ENCODE data around the gene METRNL.

METRNL gene

DNA sequence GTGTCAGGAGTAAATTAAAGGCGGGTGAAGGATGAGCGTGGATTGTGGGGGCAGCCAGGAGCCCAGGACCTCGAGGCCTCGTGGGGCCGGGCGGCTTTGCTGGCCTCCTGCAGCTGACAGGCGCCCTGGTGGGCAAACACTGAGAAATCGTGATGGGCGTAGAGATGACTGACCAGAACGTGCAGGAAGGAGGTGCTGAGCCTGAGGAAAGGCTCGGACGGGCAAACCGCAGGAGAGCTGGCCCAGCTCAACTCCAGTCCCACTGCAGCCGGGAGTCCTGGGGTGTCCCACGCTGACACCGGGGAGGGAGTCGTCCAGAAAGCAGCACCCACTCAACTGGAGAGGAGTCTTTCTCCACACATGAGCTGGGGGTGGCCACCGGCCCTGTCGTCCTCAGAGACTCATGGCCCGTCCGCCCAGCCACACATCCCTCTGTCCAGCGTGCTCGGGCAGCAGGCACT is 36.9 kb downstream of the METRNL start:
- TF ChIP-seq, protein P1, sequence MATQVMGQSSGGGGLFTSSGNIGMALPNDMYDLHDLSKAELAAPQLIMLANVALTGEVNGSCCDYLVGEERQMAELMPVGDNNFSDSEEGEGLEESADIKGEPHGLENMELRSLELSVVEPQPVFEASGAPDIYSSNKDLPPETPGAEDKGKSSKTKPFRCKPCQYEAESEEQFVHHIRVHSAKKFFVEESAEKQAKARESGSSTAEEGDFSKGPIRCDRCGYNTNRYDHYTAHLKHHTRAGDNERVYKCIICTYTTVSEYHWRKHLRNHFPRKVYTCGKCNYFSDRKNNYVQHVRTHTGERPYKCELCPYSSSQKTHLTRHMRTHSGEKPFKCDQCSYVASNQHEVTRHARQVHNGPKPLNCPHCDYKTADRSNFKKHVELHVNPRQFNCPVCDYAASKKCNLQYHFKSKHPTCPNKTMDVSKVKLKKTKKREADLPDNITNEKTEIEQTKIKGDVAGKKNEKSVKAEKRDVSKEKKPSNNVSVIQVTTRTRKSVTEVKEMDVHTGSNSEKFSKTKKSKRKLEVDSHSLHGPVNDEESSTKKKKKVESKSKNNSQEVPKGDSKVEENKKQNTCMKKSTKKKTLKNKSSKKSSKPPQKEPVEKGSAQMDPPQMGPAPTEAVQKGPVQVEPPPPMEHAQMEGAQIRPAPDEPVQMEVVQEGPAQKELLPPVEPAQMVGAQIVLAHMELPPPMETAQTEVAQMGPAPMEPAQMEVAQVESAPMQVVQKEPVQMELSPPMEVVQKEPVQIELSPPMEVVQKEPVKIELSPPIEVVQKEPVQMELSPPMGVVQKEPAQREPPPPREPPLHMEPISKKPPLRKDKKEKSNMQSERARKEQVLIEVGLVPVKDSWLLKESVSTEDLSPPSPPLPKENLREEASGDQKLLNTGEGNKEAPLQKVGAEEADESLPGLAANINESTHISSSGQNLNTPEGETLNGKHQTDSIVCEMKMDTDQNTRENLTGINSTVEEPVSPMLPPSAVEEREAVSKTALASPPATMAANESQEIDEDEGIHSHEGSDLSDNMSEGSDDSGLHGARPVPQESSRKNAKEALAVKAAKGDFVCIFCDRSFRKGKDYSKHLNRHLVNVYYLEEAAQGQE (IDR thresholded peaks at IDR 0.05; ENCODE audit: insufficient read depth in 1 of 2, low read depth in 2 of 2, low read length in 2 of 2) = no peak
- TF ChIP-seq SIN3A (IDR thresholded peaks at IDR 0.05; ENCODE audit: borderline replicate concordance, insufficient read depth, low read length) (no peak), TAF1 (IDR thresholded peaks at IDR 0.05; ENCODE audit: borderline replicate concordance, insufficient read depth, low read length) (no peak), FOXP2 (optimal IDR thresholded peaks at IDR 0.05; ENCODE audit: borderline replicate concordance, extremely low read depth, extremely low read length, insufficient read depth) (no peak), POLR2AphosphoS5 (IDR thresholded peaks at IDR 0.05; ENCODE audit: low read depth, low read length) (no peak)

GRCh38 chr17:83116783-83117555 is 37.6 kb downstream of the METRNL start:
- TF ChIP-seq SIN3A (IDR thresholded peaks at IDR 0.05; ENCODE audit: borderline replicate concordance, insufficient read depth, low read length) (no peak), TAF1 (IDR thresholded peaks at IDR 0.05; ENCODE audit: borderline replicate concordance, insufficient read depth, low read length) (no peak), FOXP2 (optimal IDR thresholded peaks at IDR 0.05; ENCODE audit: borderline replicate concordance, extremely low read depth, extremely low read length, insufficient read depth) (no peak), POLR2AphosphoS5 (IDR thresholded peaks at IDR 0.05; ENCODE audit: low read depth, low read length) (no peak)
- TF ChIP-seq, protein P1 (IDR thresholded peaks at IDR 0.05; ENCODE audit: insufficient read depth in 1 of 2, low read depth in 2 of 2, low read length in 2 of 2) = no peak

DNA sequence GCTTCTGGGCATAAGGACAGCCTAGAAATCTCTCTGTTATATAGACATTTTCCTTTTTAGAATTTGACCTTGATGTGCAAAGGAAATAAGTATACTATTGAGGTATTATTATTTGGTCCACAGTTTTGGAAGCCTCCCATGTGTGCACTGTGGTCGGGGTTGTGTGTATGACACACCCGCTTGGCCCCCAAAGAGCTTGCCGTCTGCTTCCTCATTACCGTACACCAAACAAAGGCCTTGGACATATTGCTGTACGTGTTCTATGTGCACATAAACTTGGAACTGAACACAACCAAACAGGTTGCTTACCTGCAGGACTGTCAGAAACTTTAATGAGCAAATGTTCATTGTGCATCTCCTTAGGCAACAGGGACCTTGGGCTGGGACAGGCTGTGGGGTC is 38.2 kb downstream of the METRNL start:
- TF ChIP-seq, protein P1 (IDR thresholded peaks at IDR 0.05; ENCODE audit: insufficient read depth in 1 of 2, low read depth in 2 of 2, low read length in 2 of 2) = no peak
- TF ChIP-seq POLR2AphosphoS5 (IDR thresholded peaks at IDR 0.05; ENCODE audit: low read depth, low read length) = no peak
- no peak for TF ChIP-seq SIN3A (IDR thresholded peaks at IDR 0.05; ENCODE audit: borderline replicate concordance, insufficient read depth, low read length)
- no peak for TF ChIP-seq TAF1 (IDR thresholded peaks at IDR 0.05; ENCODE audit: borderline replicate concordance, insufficient read depth, low read length)
- TF ChIP-seq FOXP2 (optimal IDR thresholded peaks at IDR 0.05; ENCODE audit: borderline replicate concordance, extremely low read depth, extremely low read length, insufficient read depth) = no peak

- TF ChIP-seq SIN3A (IDR thresholded peaks at IDR 0.05; ENCODE audit: borderline replicate concordance, insufficient read depth, low read length) (no peak), FOXP2 (optimal IDR thresholded peaks at IDR 0.05; ENCODE audit: borderline replicate concordance, extremely low read depth, extremely low read length, insufficient read depth) (no peak), TAF1 (IDR thresholded peaks at IDR 0.05; ENCODE audit: borderline replicate concordance, insufficient read depth, low read length) (no peak), POLR2AphosphoS5 (IDR thresholded peaks at IDR 0.05; ENCODE audit: low read depth, low read length) (no peak)
- TF ChIP-seq, protein P1 (IDR thresholded peaks at IDR 0.05; ENCODE audit: insufficient read depth in 1 of 2, low read depth in 2 of 2, low read length in 2 of 2) = no peak
These were observed 38.8 kb downstream of the METRNL start for GRCh38 chr17:83118071-83118841.
